ENCODE measurements around the gene MATN4.
A peak's percentile ranks its signal among the peaks of the same experiment; 100 is the strongest.

The MATN4 gene

GRCh38 chr20:45344168-45344860 lies 36.2 kb upstream of the MATN4 start:
- peaks cover 62% of the 10 kb centered on the region for H3K4me1 Mint-ChIP-seq
- ATAC-seq (no peak), DNase-seq (no peak)
- H3K9me3 Mint-ChIP-seq: no peaks in the 10 kb centered on the region
- peaks cover 42% of the 10 kb centered on the region for H3K36me3 Mint-ChIP-seq (ENCODE audit: low read depth)
- no peak overlapping the region for H3K27ac Mint-ChIP-seq
- H3K4me3 Mint-ChIP-seq: peak overlapping the region; percentile 57
- no peaks in the 10 kb centered on the region for H3K27me3 Mint-ChIP-seq

DNA sequence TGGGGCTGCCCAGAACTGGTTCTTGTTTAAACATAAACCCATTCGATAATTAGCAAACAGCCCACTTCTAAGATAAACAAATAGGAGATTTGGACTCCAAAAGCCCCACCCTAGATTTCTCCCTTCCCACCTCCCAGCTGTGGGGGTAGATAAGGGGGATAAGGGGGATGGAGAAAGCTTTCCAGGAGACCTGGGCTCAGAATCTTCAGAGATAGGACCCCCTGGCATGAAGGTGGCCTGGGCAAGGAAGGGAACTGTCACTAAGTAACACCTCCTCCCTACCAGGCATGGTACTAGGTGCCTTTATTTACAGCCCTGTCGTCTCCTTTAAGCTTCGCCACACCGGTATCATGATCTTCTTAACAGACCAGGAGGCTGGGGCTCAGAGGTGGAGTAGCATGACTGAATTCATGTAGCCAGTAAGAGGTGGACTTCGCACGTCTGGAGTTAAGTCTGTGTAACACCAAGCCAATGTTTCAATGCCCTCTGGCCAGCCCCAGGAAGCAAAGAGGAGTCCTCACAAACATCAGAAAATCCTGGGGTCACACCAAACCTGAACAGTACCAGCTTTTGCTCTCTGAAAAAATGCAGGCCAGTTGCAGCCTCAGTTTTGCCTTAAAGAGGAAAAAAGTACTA lies 35.6 kb upstream of the MATN4 start:
- Mint-ChIP-seq H3K4me3 (no peak overlapping the region), H3K36me3 (ENCODE audit: low read depth) (peaks cover 47% of the 10 kb centered on the region), H3K27ac (no peak overlapping the region), H3K4me1 (peaks cover 58% of the 10 kb centered on the region), H3K27me3 (no peaks in the 10 kb centered on the region), H3K9me3 (no peaks in the 10 kb centered on the region)
- ATAC-seq (no peak), DNase-seq (no peak)

DNA sequence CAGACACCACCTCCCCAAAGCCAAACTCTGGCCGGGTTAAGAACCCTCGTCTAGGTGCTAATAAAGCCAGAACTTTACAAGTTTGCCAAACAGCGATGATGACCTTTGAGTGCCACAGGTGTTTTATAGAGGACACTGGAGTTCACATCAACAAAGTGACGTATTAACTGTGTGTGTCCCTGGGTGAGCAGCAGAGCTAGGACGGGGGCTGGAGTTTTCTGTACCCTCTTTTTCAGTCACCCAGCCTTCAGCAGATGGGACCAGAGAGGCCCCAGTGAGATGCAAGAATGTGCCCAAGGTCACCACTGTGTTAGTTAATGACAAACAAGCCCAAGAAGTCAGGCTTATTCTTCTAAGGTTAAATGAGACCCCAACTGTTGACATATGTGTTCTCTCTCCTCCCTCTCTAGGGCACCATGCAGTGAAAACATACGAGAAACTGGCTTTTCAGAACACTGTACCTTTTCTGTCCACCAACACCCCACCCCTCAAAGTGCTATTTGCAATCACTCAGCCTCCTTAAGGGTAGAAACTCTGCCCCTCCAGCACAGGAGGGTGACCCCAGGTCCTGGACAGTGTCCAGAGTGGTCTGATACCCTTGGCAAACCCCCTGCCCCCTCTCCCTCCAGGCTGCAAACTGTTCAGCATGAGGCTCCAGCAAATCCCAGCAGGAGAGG lies 34.9 kb upstream of the MATN4 start:
- Mint-ChIP-seq H3K27ac (peak overlapping the region; percentile 31), H3K9me3 (no peaks in the 10 kb centered on the region), H3K27me3 (no peaks in the 10 kb centered on the region), H3K4me3 (no peak overlapping the region), H3K4me1 (peaks cover 56% of the 10 kb centered on the region), H3K36me3 (ENCODE audit: low read depth) (peaks cover 47% of the 10 kb centered on the region)
- DNase-seq (no peak), ATAC-seq (no peak)

GRCh38 chr20:45341939-45342854 lies 34.1 kb upstream of the MATN4 start:
- no peaks in the 10 kb centered on the region for H3K27me3 Mint-ChIP-seq
- peaks cover 47% of the 10 kb centered on the region for H3K36me3 Mint-ChIP-seq (ENCODE audit: low read depth)
- no peak overlapping the region for H3K27ac Mint-ChIP-seq
- ATAC-seq (peak; percentile 16), DNase-seq (no peak)
- H3K4me3 Mint-ChIP-seq: no peak overlapping the region
- peaks cover 50% of the 10 kb centered on the region for H3K4me1 Mint-ChIP-seq
- no peaks in the 10 kb centered on the region for H3K9me3 Mint-ChIP-seq

GRCh38 chr20:45341579-45341938 lies 33.5 kb upstream of the MATN4 start:
- Mint-ChIP-seq H3K9me3 (no peaks in the 10 kb centered on the region), H3K36me3 (ENCODE audit: low read depth) (peaks cover 41% of the 10 kb centered on the region), H3K27ac (peak overlapping the region; percentile 18), H3K4me3 (no peak overlapping the region), H3K4me1 (peaks cover 43% of the 10 kb centered on the region), H3K27me3 (no peaks in the 10 kb centered on the region)
- DNase-seq: no peak
- no peak for ATAC-seq

- H3K4me3 Mint-ChIP-seq: no peak overlapping the region
- H3K27ac Mint-ChIP-seq: no peak overlapping the region
- H3K9me3 Mint-ChIP-seq: no peaks in the 10 kb centered on the region
- peaks cover 37% of the 10 kb centered on the region for H3K4me1 Mint-ChIP-seq
- no peaks in the 10 kb centered on the region for H3K27me3 Mint-ChIP-seq
- peaks cover 41% of the 10 kb centered on the region for H3K36me3 Mint-ChIP-seq (ENCODE audit: low read depth)
- DNase-seq (no peak), ATAC-seq (no peak)
These were observed 32.9 kb upstream of the MATN4 start for GRCh38 chr20:45340951-45341350.

DNA sequence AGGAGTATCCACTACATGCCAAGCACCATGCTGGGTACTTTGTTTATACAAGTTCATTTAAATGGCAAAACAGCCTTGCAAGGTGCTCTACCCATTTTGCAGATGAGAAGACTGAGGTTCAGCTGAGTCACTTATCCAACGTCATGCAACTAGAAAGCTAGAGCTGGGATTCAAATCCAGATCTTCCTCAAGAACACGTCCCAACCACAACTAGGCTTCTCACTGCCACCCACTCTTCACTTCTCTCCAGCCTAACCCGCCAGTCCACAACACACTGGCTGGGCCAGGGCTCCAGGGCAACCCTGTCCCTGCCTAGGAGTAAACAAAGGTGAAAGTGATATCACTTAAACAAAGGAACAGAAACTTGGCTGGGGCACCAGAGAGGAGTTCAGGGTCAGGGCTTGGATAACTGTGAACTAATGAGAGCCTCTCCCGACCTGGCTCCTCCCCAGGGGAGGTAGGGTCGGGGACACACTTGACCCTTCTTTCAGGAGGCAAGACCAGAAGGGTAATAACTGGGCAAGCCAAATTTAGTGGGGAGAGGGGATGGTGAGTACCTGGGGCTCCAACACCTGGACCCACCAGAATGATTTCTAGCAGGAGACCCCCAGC lies 32.2 kb upstream of the MATN4 start:
- Mint-ChIP-seq H3K27ac (no peak overlapping the region), H3K36me3 (ENCODE audit: low read depth) (peaks cover 43% of the 10 kb centered on the region), H3K27me3 (no peaks in the 10 kb centered on the region), H3K4me1 (peaks cover 31% of the 10 kb centered on the region), H3K9me3 (no peaks in the 10 kb centered on the region), H3K4me3 (no peak overlapping the region)
- ATAC-seq: no peak
- DNase-seq: no peak

- Mint-ChIP-seq H3K4me3 (no peak overlapping the region), H3K27me3 (no peaks in the 10 kb centered on the region), H3K4me1 (peaks cover 27% of the 10 kb centered on the region), H3K27ac (no peak overlapping the region), H3K36me3 (ENCODE audit: low read depth) (peaks cover 39% of the 10 kb centered on the region), H3K9me3 (no peaks in the 10 kb centered on the region)
- DNase-seq (no peak), ATAC-seq (no peak)
These were observed 31.7 kb upstream of the MATN4 start for GRCh38 chr20:45339799-45340198.

GRCh38 chr20:45339084-45339483 lies 31.0 kb upstream of the MATN4 start:
- Mint-ChIP-seq H3K4me1 (peaks cover 20% of the 10 kb centered on the region), H3K4me3 (no peak overlapping the region), H3K36me3 (ENCODE audit: low read depth) (peaks cover 35% of the 10 kb centered on the region), H3K27me3 (no peaks in the 10 kb centered on the region), H3K27ac (no peak overlapping the region), H3K9me3 (no peaks in the 10 kb centered on the region)
- ATAC-seq (no peak), DNase-seq (no peak)

DNA sequence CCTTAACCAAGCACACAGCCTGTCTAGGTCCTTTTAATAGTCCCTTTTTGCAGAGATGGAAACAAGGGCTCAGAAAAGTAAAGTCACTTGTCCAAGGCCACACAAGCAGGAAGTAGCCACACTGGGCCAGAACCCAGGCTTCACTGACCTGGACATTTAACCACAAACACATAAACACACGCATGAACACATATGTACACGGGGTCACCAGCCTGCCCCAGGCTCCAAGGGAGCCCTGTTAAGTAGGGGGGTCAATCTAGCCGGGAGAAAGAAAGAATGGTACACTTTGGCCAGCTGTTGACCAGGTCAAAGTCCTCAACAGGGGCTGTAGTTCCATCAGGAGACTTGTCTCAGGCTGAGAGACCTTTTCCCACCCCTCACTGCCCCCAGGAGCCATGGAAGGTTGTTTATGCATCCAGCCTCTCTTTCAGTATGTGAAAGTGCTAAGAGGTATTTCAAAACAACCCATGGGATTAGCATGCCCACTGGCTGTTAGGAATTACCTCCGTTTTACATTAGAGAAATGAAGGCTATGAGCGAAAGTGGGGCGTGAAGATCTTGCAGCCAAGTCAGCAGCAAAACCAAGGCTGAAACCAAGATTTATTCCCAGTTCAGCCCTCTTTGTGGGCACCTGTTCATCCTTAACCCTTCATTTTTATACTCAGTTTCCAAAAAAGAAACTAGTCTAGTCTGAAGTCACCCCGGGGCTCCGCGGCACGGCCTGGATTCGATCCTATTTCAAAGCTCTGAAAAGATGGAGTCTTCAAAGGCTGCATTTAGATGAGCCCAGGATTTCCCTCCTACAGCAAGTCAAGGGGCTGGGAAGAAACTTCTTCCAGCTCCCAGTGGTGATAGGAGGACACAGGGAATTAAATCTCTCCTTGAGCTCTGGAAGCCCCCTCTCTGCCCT lies 30.3 kb upstream of the MATN4 start:
- Mint-ChIP-seq H3K9me3 (no peaks in the 10 kb centered on the region), H3K27me3 (no peaks in the 10 kb centered on the region), H3K27ac (no peak overlapping the region), H3K4me1 (peaks cover 15% of the 10 kb centered on the region), H3K4me3 (no peak overlapping the region), H3K36me3 (ENCODE audit: low read depth) (peaks cover 31% of the 10 kb centered on the region)
- DNase-seq: no peak
- ATAC-seq: no peak

GRCh38 chr20:45337367-45338120 lies 29.4 kb upstream of the MATN4 start:
- Mint-ChIP-seq H3K27ac (no peak overlapping the region), H3K36me3 (ENCODE audit: low read depth) (peaks cover 35% of the 10 kb centered on the region), H3K27me3 (no peaks in the 10 kb centered on the region), H3K9me3 (no peaks in the 10 kb centered on the region), H3K4me1 (peaks cover 7% of the 10 kb centered on the region), H3K4me3 (no peak overlapping the region)
- no peak for DNase-seq
- ATAC-seq: no peak

- Mint-ChIP-seq H3K36me3 (ENCODE audit: low read depth) (peaks cover 35% of the 10 kb centered on the region), H3K27me3 (no peaks in the 10 kb centered on the region), H3K27ac (no peak overlapping the region)
These were observed 28.6 kb upstream of the MATN4 start for GRCh38 chr20:45336530-45337366.

More at GRCh38 chr20:45336530-45337366, 28.6 kb upstream of the MATN4 start:
- Mint-ChIP-seq H3K9me3 (no peaks in the 10 kb centered on the region), H3K4me1 (peaks cover 3% of the 10 kb centered on the region), H3K4me3 (no peak overlapping the region)
- DNase-seq (no peak), ATAC-seq (no peak)

All from activated naive CD8-positive, alpha-beta T cell treated with anti-CD3 and anti-CD28 coated beads, Interleukin-2, amount 50 U/mL, for 24 hours (primary cell).